ENCODE results near the gene NUFIP1. TPM values are rescaled to one million over a fixed set of nuclear protein-coding genes. Genes with fewer than 3 reads are reported as not detected.
"Not testable (repeated sequence)": the region's sequence is repeated elsewhere in the genome, so short reads cannot be mapped to it uniquely, and the experiment has no call there.

NUFIP1 gene
- total RNA-seq, 2 experiments from 2014 or later, result 5.2 to 6.0 TPM

DNA sequence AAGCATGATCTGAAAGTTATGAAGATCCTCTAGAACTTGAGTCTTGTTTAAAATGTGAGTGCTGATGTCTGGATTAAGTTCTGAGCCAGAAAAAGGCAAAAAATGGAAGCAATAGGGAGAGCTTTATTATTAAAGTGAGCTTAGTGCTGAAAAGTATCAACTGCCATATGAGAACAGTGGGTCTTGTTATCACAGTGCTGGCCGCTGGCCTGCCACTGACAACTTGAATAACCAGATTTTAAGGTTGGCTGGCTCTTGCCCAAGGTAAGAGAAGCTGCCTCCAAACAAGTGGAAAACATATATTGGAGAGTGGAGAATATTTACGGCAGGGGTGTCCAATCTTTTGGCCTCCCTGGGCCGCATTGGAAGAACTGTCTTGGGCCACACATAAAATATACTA lies 33.9 kb downstream of the NUFIP1 start:
- ChIA-PET CTCF (no interaction called here), POLR2A (no interaction called here)
- Mint-ChIP-seq H3K4me1 (no peaks in the 10 kb centered on the region), H3K9me3 (no peaks in the 10 kb centered on the region), H3K27ac (no peak overlapping the region), H3K4me3 (no peak overlapping the region), H3K27me3 (no peaks in the 10 kb centered on the region), H3K36me3 (ENCODE audit: low read depth) (peaks cover 2% of the 10 kb centered on the region)
- DNase-seq, result no peak

DNA sequence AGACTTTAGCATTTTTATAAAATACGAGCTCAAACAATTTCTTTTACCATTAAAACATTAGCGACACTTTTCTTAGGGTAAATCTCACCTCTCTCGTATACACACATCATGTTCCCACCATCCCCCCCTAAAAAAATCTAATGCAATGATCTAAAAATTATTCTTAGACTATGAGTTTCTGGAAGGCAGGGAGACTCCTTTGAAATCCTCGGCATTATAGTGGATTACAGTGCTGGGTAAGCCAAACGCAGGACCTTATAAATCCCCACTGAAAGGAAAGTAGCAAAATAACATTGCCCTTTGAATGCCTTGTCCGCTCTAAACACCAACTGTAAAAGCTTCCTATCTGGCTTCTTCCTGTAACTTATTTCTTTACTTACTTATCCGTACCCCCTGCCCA lies 35.0 kb downstream of the NUFIP1 start:
- DNase-seq, result no peak
- Mint-ChIP-seq H3K9me3 (no peaks in the 10 kb centered on the region), H3K4me3 (no peak overlapping the region), H3K4me1 (no peaks in the 10 kb centered on the region), H3K36me3 (ENCODE audit: low read depth) (peaks cover 2% of the 10 kb centered on the region), H3K27me3 (no peaks in the 10 kb centered on the region), H3K27ac (no peak overlapping the region)
- CTCF ChIA-PET, result no interaction called here
- POLR2A ChIA-PET, result no interaction called here

DNA sequence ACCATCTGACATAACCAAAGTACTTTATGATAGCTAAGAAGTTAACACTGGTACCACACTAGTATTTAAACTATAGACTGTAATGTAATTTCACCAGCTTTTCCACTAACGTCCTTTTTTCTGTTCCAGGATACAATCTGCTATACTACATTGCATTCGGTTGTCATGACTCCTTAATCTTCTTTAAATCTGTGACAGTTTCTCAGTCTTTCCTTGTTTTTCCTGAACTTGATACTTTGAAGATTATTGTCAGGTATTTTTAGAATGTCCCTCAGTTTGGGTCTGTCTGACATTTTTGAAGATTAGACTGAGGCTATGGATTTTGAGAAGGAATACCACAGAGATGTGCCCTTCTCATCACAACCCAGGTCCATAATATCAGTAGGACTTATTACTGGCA lies 36.6 kb downstream of the NUFIP1 start:
- Mint-ChIP-seq H3K36me3 (ENCODE audit: low read depth) (peaks cover 2% of the 10 kb centered on the region), H3K4me1 (no peaks in the 10 kb centered on the region), H3K4me3 (no peak overlapping the region), H3K27me3 (no peaks in the 10 kb centered on the region), H3K9me3 (no peaks in the 10 kb centered on the region), H3K27ac (no peak overlapping the region)
- ChIA-PET CTCF (interaction anchor here (2.0 kb wide), 1 partner anchor 10 kb away, joined by 6 read pairs; no protein-coding TSS in a partner anchor), POLR2A (no interaction called here)
- DNase-seq, result no peak

DNA sequence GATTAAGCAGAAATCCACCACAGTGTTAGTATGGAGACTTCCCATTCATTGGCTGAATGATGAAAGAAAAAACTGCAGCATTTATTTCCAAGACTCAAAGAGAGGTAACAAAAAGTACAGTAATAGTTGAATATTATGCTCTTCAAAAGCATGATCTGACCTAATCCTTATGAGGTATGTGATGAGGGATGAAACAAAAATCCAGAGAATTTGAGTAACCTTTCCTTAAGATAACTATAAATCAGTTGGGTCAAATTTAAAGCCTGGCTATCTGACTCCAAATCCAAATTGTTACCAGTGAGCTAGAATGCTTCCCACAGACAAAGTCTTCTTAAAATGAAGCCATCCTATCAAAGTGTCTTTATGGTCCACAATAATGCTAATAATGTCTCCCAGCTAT lies 38.1 kb downstream of the NUFIP1 start:
- CTCF ChIA-PET, result no interaction called here
- no peak for DNase-seq
- no peak overlapping the region for H3K27ac Mint-ChIP-seq
- POLR2A ChIA-PET, result no interaction called here
- H3K9me3 Mint-ChIP-seq, result no peaks in the 10 kb centered on the region
- H3K36me3 Mint-ChIP-seq (ENCODE audit: low read depth), result peaks cover 2% of the 10 kb centered on the region
- H3K27me3 Mint-ChIP-seq, result no peaks in the 10 kb centered on the region
- no peaks in the 10 kb centered on the region for H3K4me1 Mint-ChIP-seq
- no peak overlapping the region for H3K4me3 Mint-ChIP-seq

GRCh38 chr13:44943411-44943810 lies 45.9 kb downstream of the NUFIP1 start:
- H3K27ac Mint-ChIP-seq; H3K27me3 Mint-ChIP-seq; DNase-seq; H3K9me3 Mint-ChIP-seq; H3K4me3 Mint-ChIP-seq; H3K4me1 Mint-ChIP-seq; H3K36me3 Mint-ChIP-seq (ENCODE audit: low read depth); POLR2A ChIA-PET: not testable (repeated sequence)
- CTCF ChIA-PET, result interaction anchor here (0.6 to 1.7 kb wide), 3 partner anchors 9 to 422 kb away, joined by 4 to 6 read pairs (median 4); no protein-coding TSS in a partner anchor

GRCh38 chr13:44938854-44939253 lies 50.4 kb downstream of the NUFIP1 start:
- no peaks in the 10 kb centered on the region for H3K9me3 Mint-ChIP-seq
- ChIA-PET CTCF (no interaction called here), POLR2A (no interaction called here)
- peak overlapping the region; percentile 39 for H3K27ac Mint-ChIP-seq
- peaks cover 6% of the 10 kb centered on the region for H3K4me1 Mint-ChIP-seq
- peaks cover 6% of the 10 kb centered on the region for H3K36me3 Mint-ChIP-seq (ENCODE audit: low read depth)
- no peak overlapping the region for H3K4me3 Mint-ChIP-seq
- no peak for DNase-seq
- H3K27me3 Mint-ChIP-seq, result no peaks in the 10 kb centered on the region

GRCh38 chr13:44936246-44936645 lies 53.0 kb downstream of the NUFIP1 start:
- Mint-ChIP-seq H3K9me3 (no peaks in the 10 kb centered on the region), H3K4me3 (no peak overlapping the region), H3K36me3 (ENCODE audit: low read depth) (peaks cover 2% of the 10 kb centered on the region), H3K4me1 (peaks cover 6% of the 10 kb centered on the region), H3K27me3 (peaks cover 2% of the 10 kb centered on the region), H3K27ac (no peak overlapping the region)
- POLR2A ChIA-PET, result no interaction called here
- DNase-seq, result no peak
- CTCF ChIA-PET, result no interaction called here

GRCh38 chr13:44934724-44935123 lies 54.5 kb downstream of the NUFIP1 start:
- H3K27ac Mint-ChIP-seq, result no peak overlapping the region
- ChIA-PET CTCF (interaction anchor here (0.7 to 1.8 kb wide), 4 partner anchors 10 to 369 kb away, joined by 3 to 4 read pairs (median 4); no protein-coding TSS in a partner anchor), POLR2A (no interaction called here)
- H3K9me3 Mint-ChIP-seq, result no peaks in the 10 kb centered on the region
- DNase-seq, result no peak
- H3K36me3 Mint-ChIP-seq (ENCODE audit: low read depth), result no peaks in the 10 kb centered on the region
- H3K4me3 Mint-ChIP-seq, result no peak overlapping the region
- H3K27me3 Mint-ChIP-seq, result peaks cover 2% of the 10 kb centered on the region
- peaks cover 6% of the 10 kb centered on the region for H3K4me1 Mint-ChIP-seq

- CTCF ChIA-PET, result interaction anchor here (1.8 kb wide), 1 partner anchor 14 kb away, joined by 4 read pairs; no protein-coding TSS in a partner anchor
Observed at GRCh38 chr13:44932850-44933251, 56.4 kb downstream of the NUFIP1 start.

DNA sequence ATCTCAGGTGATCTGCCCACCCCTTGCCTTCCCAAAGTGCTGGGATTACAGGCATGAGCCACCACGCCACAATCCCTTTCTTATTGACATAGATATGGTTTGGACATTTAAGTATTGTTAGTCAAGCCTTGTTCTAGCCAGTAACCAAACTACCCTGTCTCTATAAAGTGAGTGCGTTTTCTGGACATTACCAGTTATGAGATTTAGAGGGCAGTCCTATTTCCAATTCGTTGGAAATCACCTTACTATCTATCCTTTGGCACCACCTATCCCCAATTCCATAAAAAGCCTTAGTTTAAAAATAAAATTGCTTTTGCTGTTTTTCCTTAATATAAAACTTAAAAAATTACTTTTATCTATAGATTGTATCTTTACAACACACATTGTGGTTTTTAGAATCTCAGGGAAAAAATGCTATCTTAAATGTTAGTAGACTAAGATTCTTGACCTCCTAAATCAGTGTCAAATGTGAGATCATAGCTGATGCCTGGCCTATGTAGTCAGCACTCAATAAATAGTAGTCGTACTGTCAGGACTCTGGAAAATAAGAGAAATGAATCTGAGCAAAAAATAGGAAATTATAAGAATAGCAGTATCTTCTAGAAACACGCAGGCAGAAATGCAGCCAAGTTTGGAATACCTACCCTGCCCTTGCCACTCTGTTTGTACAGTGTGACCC lies 57.0 kb downstream of the NUFIP1 start:
- Mint-ChIP-seq H3K36me3 (ENCODE audit: low read depth) (no peaks in the 10 kb centered on the region), H3K4me1 (peaks cover 6% of the 10 kb centered on the region), H3K9me3 (no peaks in the 10 kb centered on the region), H3K4me3 (no peak overlapping the region), H3K27ac (no peak overlapping the region), H3K27me3 (peaks cover 2% of the 10 kb centered on the region)
- ChIA-PET CTCF (interaction anchor here (0.6 kb wide), 1 partner anchor 9 kb away, joined by 3 read pairs; no protein-coding TSS in a partner anchor), POLR2A (interaction anchor here (0.7 kb wide), 1 partner anchor 446 kb away, joined by 3 read pairs; no protein-coding TSS in a partner anchor)
- no peak for DNase-seq

More at GRCh38 chr13:44932850-44933251, 56.4 kb downstream of the NUFIP1 start:
- DNase-seq, result no peak
- Mint-ChIP-seq H3K27ac (no peak overlapping the region), H3K4me1 (peaks cover 6% of the 10 kb centered on the region), H3K9me3 (no peaks in the 10 kb centered on the region), H3K36me3 (ENCODE audit: low read depth) (no peaks in the 10 kb centered on the region), H3K4me3 (no peak overlapping the region), H3K27me3 (peaks cover 2% of the 10 kb centered on the region)
- POLR2A ChIA-PET, result no interaction called here

- no peak overlapping the region for H3K4me3 Mint-ChIP-seq
- no peaks in the 10 kb centered on the region for H3K36me3 Mint-ChIP-seq (ENCODE audit: low read depth)
- peaks cover 5% of the 10 kb centered on the region for H3K27me3 Mint-ChIP-seq
- no peak for DNase-seq
- no peak overlapping the region for H3K27ac Mint-ChIP-seq
- peaks cover 6% of the 10 kb centered on the region for H3K4me1 Mint-ChIP-seq
- POLR2A ChIA-PET, result no interaction called here
- CTCF ChIA-PET, result interaction anchor here (0.6 to 0.9 kb wide), 2 partner anchors 12 to 358 kb away, joined by 3 to 5 read pairs; no protein-coding TSS in a partner anchor
- H3K9me3 Mint-ChIP-seq, result no peaks in the 10 kb centered on the region
Observed at GRCh38 chr13:44930963-44931623, 58.2 kb downstream of the NUFIP1 start.

GRCh38 chr13:44930280-44930679 lies 59.0 kb downstream of the NUFIP1 start:
- H3K36me3 Mint-ChIP-seq (ENCODE audit: low read depth), result no peaks in the 10 kb centered on the region
- peaks cover 8% of the 10 kb centered on the region for H3K27me3 Mint-ChIP-seq
- CTCF ChIA-PET, result no interaction called here
- DNase-seq, result no peak
- peaks cover 6% of the 10 kb centered on the region for H3K4me1 Mint-ChIP-seq
- POLR2A ChIA-PET, result no interaction called here
- H3K9me3 Mint-ChIP-seq, result no peaks in the 10 kb centered on the region
- H3K27ac Mint-ChIP-seq, result no peak overlapping the region
- no peak overlapping the region for H3K4me3 Mint-ChIP-seq

DNA sequence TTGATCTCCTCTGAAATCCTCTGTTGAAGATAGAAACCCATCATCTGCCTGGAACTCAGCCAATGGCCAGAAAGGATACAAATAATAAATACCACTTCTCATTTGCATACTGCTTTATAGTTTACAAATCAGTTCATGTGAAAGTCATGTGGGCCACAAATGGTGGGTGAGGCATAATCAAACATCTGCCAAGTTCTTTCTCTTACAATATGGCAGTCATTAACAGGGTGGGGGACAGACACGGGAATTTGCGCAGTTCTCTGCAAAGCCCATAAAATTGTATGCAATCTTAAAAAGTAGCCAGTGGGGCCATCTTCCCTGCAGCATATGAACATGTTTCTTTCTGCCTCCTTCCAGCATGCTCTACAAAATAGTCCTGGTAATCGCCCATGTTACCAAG lies 59.6 kb downstream of the NUFIP1 start:
- H3K4me3 Mint-ChIP-seq, result no peak overlapping the region

More for the DNA sequence above, 59.6 kb downstream of the NUFIP1 start:
- Mint-ChIP-seq H3K9me3 (no peaks in the 10 kb centered on the region), H3K4me1 (peaks cover 3% of the 10 kb centered on the region), H3K27ac (no peak overlapping the region), H3K27me3 (peaks cover 14% of the 10 kb centered on the region), H3K36me3 (ENCODE audit: low read depth) (no peaks in the 10 kb centered on the region)
- ChIA-PET POLR2A (no interaction called here), CTCF (interaction anchor here (3.0 kb wide), 1 partner anchor 11 kb away, joined by 13 read pairs; no protein-coding TSS in a partner anchor)
- no peak for DNase-seq
